GM12878 (cell line): ENCODE results near the gene PLET1. TPM values are rescaled to one million over a fixed set of nuclear protein-coding genes. Genes with fewer than 3 reads are reported as not detected.

Experiments used
- ATAC-seq: fragments of 200-7000 bp; cut with Tn5 transposase; 3 replicates; pipeline ENCODE4 v1.9.1; 2020; ENCODE audit warnings: mild to moderate bottlenecking, moderate library complexity
- BruUV-seq: library from RNA; stranded (reverse); fragments of 400-500 nt; replicated peaks from 2 replicates; lab custom pipeline; 2021; lab: Mats Ljungman, UMichigan
- CTCF ChIA-PET: fragments of 300-600 bp; sonication (Branson Sonifier 250); formaldehyde crosslinking; extraction: SDS; loops from one replicate; lab custom pipeline; 2021; ENCODE audit warnings: inconsistent platforms; lab: Yijun Ruan, JAX
- POLR2A ChIA-PET: fragments of 350-600 bp; formaldehyde crosslinking; extraction: SDS; loops from one replicate; lab custom pipeline; 2021; ENCODE audit warnings: inconsistent platforms; lab: Charles Lee
- RAD21 ChIA-PET: fragments of 300-600 bp; sonication (Branson Sonifier 250); formaldehyde crosslinking; loops from one replicate; lab custom pipeline; 2023; ENCODE audit warnings: antibody characterized with exemption; ENCODE audit not compliant: unreplicated experiment; lab: Charles Lee
- SMC1A ChIA-PET: fragments of 300-600 bp; sonication (Branson Sonifier 250); formaldehyde crosslinking; loops from one replicate; lab custom pipeline; 2023; ENCODE audit not compliant: unreplicated experiment, uncharacterized antibody; lab: Charles Lee
- DNase-seq: peaks from one replicate; pipeline ENCODE4 v3.0.0-alpha.2; 2011; ENCODE audit warnings: low read depth, low spot score
- FAIRE-seq: peaks from 3 replicates; lab custom pipeline; 2011; peaks lifted over from hg19 to GRCh38; lab: Jason Lieb, UNC
- H2AFZ ChIP-seq: 2 replicates; pipeline ENCODE4 v1.6.0; 2011; ENCODE audit warnings: low read depth, low read length, control low read depth; ENCODE audit not compliant: control insufficient read depth
- H3K27ac ChIP-seq: 2 replicates; pipeline ENCODE4 v1.5.1; 2011; ENCODE audit warnings: control low read depth; ENCODE audit not compliant: control insufficient read depth, insufficient read depth
- H3K27me3 ChIP-seq, 2 experiments: replicated peaks in 1 of 2; 2 replicates each; pipeline versions ENCODE4 v1.6.0 to v1.6.1; 2011; ENCODE audit warnings: low read length in 1 of 2; ENCODE audit not compliant: control insufficient read depth in 2 of 2, insufficient read depth in 2 of 2
- H3K36me3 ChIP-seq, 2 experiments: 2 replicates each; pipeline ENCODE4 v1.5.1; 2011; ENCODE audit warnings: low read length in 1 of 2; ENCODE audit not compliant: control insufficient read depth in 2 of 2, insufficient read depth in 2 of 2
- H3K4me1 ChIP-seq: 2 replicates; pipeline ENCODE4 v1.6.1; 2011; ENCODE audit warnings: mild to moderate bottlenecking, low read length, moderate library complexity, mixed read lengths; ENCODE audit not compliant: control insufficient read depth, insufficient read depth
- H3K4me2 ChIP-seq: 2 replicates; pipeline ENCODE4 v1.6.0; 2011; ENCODE audit warnings: control low read depth; ENCODE audit not compliant: control insufficient read depth, insufficient read depth
- H3K4me3 ChIP-seq: fragments of 200-600 bp; sonication (generic); 2 replicates; pipeline ENCODE4 v1.5.1; 2016
- H3K79me2 ChIP-seq: 2 replicates; pipeline ENCODE4 v1.6.0; 2011; ENCODE audit warnings: low read length; ENCODE audit not compliant: control insufficient read depth, insufficient read depth
- H3K9ac ChIP-seq: 2 replicates; pipeline ENCODE4 v1.8.0; 2011; ENCODE audit warnings: low read length, control low read depth, mixed read lengths; ENCODE audit not compliant: control insufficient read depth, insufficient read depth
- H3K9me3 ChIP-seq: replicated peaks from 3 replicates; pipeline ENCODE4 v1.5.1; 2011; ENCODE audit warnings: mild to moderate bottlenecking, low read length; ENCODE audit not compliant: control insufficient read depth, insufficient read depth
- H4K20me1 ChIP-seq: 2 replicates; pipeline ENCODE4 v1.6.0; 2011; ENCODE audit not compliant: control insufficient read depth, insufficient read depth
- CBFB ChIP-seq: IDR thresholded peaks from 2 replicates; pipeline ENCODE4 v1.6.1; 2016; ENCODE audit warnings: antibody characterized with exemption, low read depth
- EGR1 ChIP-seq, 2 experiments: IDR thresholded peaks; 1 replicate in 1 of 2; 2 replicates in 1 of 2; pipeline ENCODE4 v1.6.1; 2011 to 2012; ENCODE audit warnings: low read depth in 2 of 2, low read length in 2 of 2, borderline replicate concordance in 1 of 2, mild to moderate bottlenecking in 1 of 2, moderate library complexity in 1 of 2
- FOXM1 ChIP-seq: IDR thresholded peaks from 2 replicates; pipeline ENCODE4 v1.6.1; 2012; ENCODE audit warnings: low read depth, mild to moderate bottlenecking, inconsistent platforms, low read length, moderate library complexity
- GATAD2B ChIP-seq: fragments of 450-650 bp; conservative IDR thresholded peaks from 2 replicates; pipeline ENCODE4 v1.6.1; 2017; ENCODE audit warnings: low read depth, mild to moderate bottlenecking, moderate library complexity
- HCFC1 ChIP-seq: fragments of 150-350 bp; IDR thresholded peaks from 2 replicates; pipeline ENCODE4 v1.6.1; 2014; ENCODE audit warnings: low read length
- HDAC6 ChIP-seq: fragments of 200-600 bp; sonication (generic); IDR thresholded peaks from one replicate; pipeline ENCODE4 v1.8.0; 2017; ENCODE audit warnings: antibody characterized with exemption; ENCODE audit not compliant: unreplicated experiment
- MEF2B ChIP-seq: fragments of 450-650 bp; IDR thresholded peaks from 2 replicates; pipeline ENCODE4 v1.6.1; 2018; ENCODE audit warnings: mild to moderate bottlenecking, moderate library complexity; ENCODE audit not compliant: partially characterized antibody, poor library complexity, severe bottlenecking
- NFYA ChIP-seq: IDR thresholded peaks from 2 replicates; pipeline ENCODE4 v1.6.1; 2011; ENCODE audit warnings: low read depth, mild to moderate bottlenecking, low read length, improper control_type of control experiment, borderline replicate concordance
- PAX8 ChIP-seq: fragments of 450-650 bp; IDR thresholded peaks from 2 replicates; pipeline ENCODE4 v1.6.1; 2017; ENCODE audit warnings: mild to moderate bottlenecking, moderate library complexity
- POLR2A ChIP-seq: IDR thresholded peaks from 2 replicates; pipeline ENCODE4 v1.6.1; 2011; ENCODE audit warnings: low read depth, mild to moderate bottlenecking, low read length
- POLR2AphosphoS2 ChIP-seq: IDR thresholded peaks from 2 replicates; pipeline ENCODE4 v1.6.1; 2011; ENCODE audit warnings: low read depth, mild to moderate bottlenecking, low read length, improper control_type of control experiment, moderate library complexity
- RBBP5 ChIP-seq: fragments of 200-600 bp; sonication (generic); conservative IDR thresholded peaks from 2 replicates; pipeline ENCODE4 v1.6.1; 2016
- SP1 ChIP-seq: IDR thresholded peaks from one replicate; pipeline ENCODE4 v1.6.1; 2011; ENCODE audit warnings: low read depth, low read length
- SREBF2 ChIP-seq: IDR thresholded peaks from 2 replicates; pipeline ENCODE4 v1.6.1; 2012; ENCODE audit warnings: mild to moderate bottlenecking, low read length
- TARDBP ChIP-seq: IDR thresholded peaks from 2 replicates; pipeline ENCODE4 v1.6.1; 2016; ENCODE audit warnings: borderline replicate concordance
- ZNF622 ChIP-seq: fragments of 450-650 bp; IDR thresholded peaks from 2 replicates; pipeline ENCODE4 v1.6.1; 2017; ENCODE audit warnings: mild to moderate bottlenecking, inconsistent platforms
- WGBS: methylation state at CpG from one replicate; pipeline ENCODE4 v1.1.6; 2016; ENCODE audit warnings: low lambda C conversion rate; ENCODE audit not compliant: insufficient replicate concordance, insufficient coverage; ENCODE audit errors: missing lambda C conversion rate; 5-methylcytosine and 5-hydroxymethylcytosine counted together
- in situ Hi-C: fragments of 300-500 bp; cut with MboI; formaldehyde crosslinking; loops from 9 replicates; pipeline ENCODE4 v1.14.3; 2018; ENCODE audit warnings: mixed read lengths
- intact Hi-C: fragments of 100-400 bp; cut with micrococcal nuclease; formaldehyde crosslinking; loops from one replicate; pipeline ENCODE4 v1.14.2; 2022; ENCODE audit not compliant: unreplicated experiment
- polyA plus RNA-seq, 11 experiments: library from polyadenylated mRNA; depleted of rRNA in 4 of 11; unstranded in 6 of 11; stranded (reverse) in 5 of 11; fragments of >200 nt; fragmentation: Nextera tagmentation in 4 of 11; fragmentation: Illumina TruSeq in 1 of 11; extraction: Ambion mirVana in 4 of 11; extraction: Trizol in 1 of 11; gene quantifications; 1 replicate in 1 of 11; 2 replicates in 10 of 11; pipeline versions ENCODE4 v1.2.1 to v1.2.3, GENCODE V29; 2011 to 2016; ENCODE audit warnings: inconsistent platforms in 2 of 11, missing spikeins in 2 of 11, low read depth in 1 of 11
- total RNA-seq, 4 experiments: library from RNA; depleted of rRNA in 3 of 4; stranded (reverse); fragments of >200 nt in 3 of 4; fragmentation: Illumina TruSeq in 1 of 4; extraction: Trizol in 1 of 4; gene quantifications; 2 replicates each; pipeline versions ENCODE4 v1.2.1 to v1.2.3, GENCODE V29; 2013 to 2021
- TF ChIP-seq, protein P1 (sequence below): fragments of 450-650 bp; IDR thresholded peaks from 2 replicates; pipeline ENCODE4 v1.6.1; 2017; ENCODE audit warnings: mild to moderate bottlenecking

The PLET1 gene
- total and polyA plus RNA-seq, 10 of the 15 experiments (the other 5 are each of a cell fraction or from before 2014, with no cell fraction given): not detected

DNA sequence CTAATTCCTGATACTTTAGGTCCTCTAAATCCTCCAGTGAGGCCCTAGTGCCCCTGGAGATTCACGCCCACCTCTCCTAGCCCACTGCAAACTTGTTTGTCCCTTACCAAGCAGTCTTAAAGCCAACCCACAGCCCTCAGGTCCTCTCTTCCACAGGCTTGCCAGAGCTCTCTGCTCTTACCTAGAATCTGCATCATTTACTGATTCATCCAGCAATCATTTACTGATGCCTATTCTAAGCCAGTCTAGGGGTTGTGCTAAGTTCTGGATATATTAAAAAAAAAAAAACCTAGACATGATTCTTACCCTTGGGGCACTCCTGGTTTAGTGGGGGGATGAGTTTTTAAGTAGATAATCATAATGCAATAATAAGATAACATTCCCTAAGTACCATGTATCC is 43.0 kb upstream of the PLET1 start:
- FAIRE-seq: no peak
- in situ Hi-C loops: no loop called here

DNA sequence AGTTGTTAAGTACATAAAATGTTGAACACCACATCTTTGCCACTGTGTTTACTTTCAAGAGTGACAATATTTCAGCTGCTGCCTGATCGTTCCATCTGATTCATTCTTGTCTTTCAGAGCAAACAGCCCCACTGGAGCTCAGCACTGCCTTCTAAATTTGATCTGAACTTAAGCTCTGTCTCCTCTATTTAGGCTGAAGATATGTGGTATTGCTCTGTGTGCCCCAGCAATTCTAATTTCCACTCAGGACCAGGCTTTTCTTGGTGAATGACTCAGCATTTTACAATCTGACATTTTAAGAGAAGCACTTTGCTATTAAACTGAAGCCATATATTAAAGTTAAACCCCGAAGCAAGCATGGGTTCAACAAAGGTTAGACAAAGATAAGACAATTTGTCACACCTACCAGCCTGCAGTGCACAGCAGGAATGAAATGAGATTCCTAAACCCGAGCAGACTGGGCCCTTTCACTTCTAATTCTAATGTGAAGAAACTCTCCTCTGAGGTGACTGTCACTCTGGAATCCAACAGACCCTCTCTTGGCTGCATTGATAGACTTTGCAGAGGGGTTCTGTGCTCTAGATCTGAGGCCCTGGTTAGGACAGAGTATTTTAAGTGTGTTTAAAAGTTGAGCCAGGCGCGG is 41.7 kb upstream of the PLET1 start:
- Histone ChIP-seq H3K27me3 (no peaks in the 10 kb centered on the region), H3K4me3 (no peak overlapping the region), H3K4me2 (no peak overlapping the region), H3K36me3 (no peaks in the 10 kb centered on the region), H3K27ac (no peak overlapping the region), H3K9ac (no peak overlapping the region), H4K20me1 (no peaks in the 10 kb centered on the region), H3K4me1 (no peaks in the 10 kb centered on the region), H2AFZ (no peak overlapping the region), H3K9me3 (no peaks in the 10 kb centered on the region), H3K79me2 (no peaks in the 10 kb centered on the region)
- ATAC-seq (no peak), DNase-seq (no peak), FAIRE-seq (no peak)
- POLR2A ChIA-PET: interaction anchor here (0.5 to 0.6 kb wide), 2 partner anchors 15 to 542 kb away, joined by 3 read pairs; no protein-coding TSS in a partner anchor
- in situ Hi-C loops: no loop called here
- CTCF ChIA-PET: no interaction called here
- RAD21 ChIA-PET: no interaction called here
- no TSS peak for BruUV-seq
- intact Hi-C loops: no loop called here
- WGBS: 49% methylated on average over 5 of the region's 5 CpGs
- SMC1A ChIA-PET: no interaction called here
- no peak for TF ChIP-seq SREBF2
- no peak for TF ChIP-seq MEF2B
- no peak for TF ChIP-seq NFYA
- TF ChIP-seq, protein P1, sequence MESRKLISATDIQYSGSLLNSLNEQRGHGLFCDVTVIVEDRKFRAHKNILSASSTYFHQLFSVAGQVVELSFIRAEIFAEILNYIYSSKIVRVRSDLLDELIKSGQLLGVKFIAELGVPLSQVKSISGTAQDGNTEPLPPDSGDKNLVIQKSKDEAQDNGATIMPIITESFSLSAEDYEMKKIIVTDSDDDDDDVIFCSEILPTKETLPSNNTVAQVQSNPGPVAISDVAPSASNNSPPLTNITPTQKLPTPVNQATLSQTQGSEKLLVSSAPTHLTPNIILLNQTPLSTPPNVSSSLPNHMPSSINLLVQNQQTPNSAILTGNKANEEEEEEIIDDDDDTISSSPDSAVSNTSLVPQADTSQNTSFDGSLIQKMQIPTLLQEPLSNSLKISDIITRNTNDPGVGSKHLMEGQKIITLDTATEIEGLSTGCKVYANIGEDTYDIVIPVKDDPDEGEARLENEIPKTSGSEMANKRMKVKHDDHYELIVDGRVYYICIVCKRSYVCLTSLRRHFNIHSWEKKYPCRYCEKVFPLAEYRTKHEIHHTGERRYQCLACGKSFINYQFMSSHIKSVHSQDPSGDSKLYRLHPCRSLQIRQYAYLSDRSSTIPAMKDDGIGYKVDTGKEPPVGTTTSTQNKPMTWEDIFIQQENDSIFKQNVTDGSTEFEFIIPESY: no peak
- no peak for TF ChIP-seq HCFC1
- no peak for TF ChIP-seq CBFB
- TF ChIP-seq POLR2AphosphoS2: no peak
- no peak for TF ChIP-seq POLR2A
- no peak for TF ChIP-seq SP1
- TF ChIP-seq HDAC6: no peak
- TF ChIP-seq EGR1 (IDR thresholded peaks at IDR 0.05; ENCODE audit: borderline replicate concordance in 1 of 2, low read depth in 2 of 2, low read length in 2 of 2): no peak
- TF ChIP-seq FOXM1: no peak
- TF ChIP-seq ZNF622: no peak

More for the DNA sequence above, 43.0 kb upstream of the PLET1 start:
- DNase-seq (no peak), ATAC-seq (no peak)
- H2AFZ ChIP-seq: no peak overlapping the region
- no peaks in the 10 kb centered on the region for H3K4me1 ChIP-seq
- H3K27ac ChIP-seq: no peak overlapping the region
- WGBS: 0% methylated on average over 1 of the region's 1 CpG
- RAD21 ChIA-PET: interaction anchor here (0.6 kb wide), 1 partner anchor 23 kb away, joined by 3 read pairs; no protein-coding TSS in a partner anchor
- POLR2A ChIA-PET: no interaction called here
- H4K20me1 ChIP-seq: no peaks in the 10 kb centered on the region
- TF ChIP-seq GATAD2B (no peak), SP1 (no peak), PAX8 (no peak), RBBP5 (no peak), TARDBP (no peak)
- no peak overlapping the region for H3K9ac ChIP-seq
- H3K4me2 ChIP-seq: no peak overlapping the region
- no peaks in the 10 kb centered on the region; the same call in 2 of the 3 replicates for H3K9me3 ChIP-seq
- no peak overlapping the region for H3K4me3 ChIP-seq
- no peaks in the 10 kb centered on the region for H3K27me3 ChIP-seq
- BruUV-seq: no TSS peak
- intact Hi-C loops: no loop called here
- no peaks in the 10 kb centered on the region for H3K79me2 ChIP-seq
- SMC1A ChIA-PET: no interaction called here
- CTCF ChIA-PET: interaction anchor here (0.6 kb wide), 2 partner anchors 14 to 438 kb away, joined by 3 to 4 read pairs; no protein-coding TSS in a partner anchor
- H3K36me3 ChIP-seq: no peaks in the 10 kb centered on the region
